DND-41 (cell line): Measurements from ENCODE around the gene CD109.

Experiments
- EZH2 ChIP-seq: IDR thresholded peaks from 3 replicates; pipeline ENCODE4 v1.6.1; 2012; ENCODE audit warnings: borderline replicate concordance, low read depth, mild to moderate bottlenecking, moderate library complexity, low read length, inconsistent platforms; ENCODE audit not compliant: severe bottlenecking
- TF ChIP-seq, protein P1 (sequence below): IDR thresholded peaks from 2 replicates; pipeline ENCODE4 v1.5.1; 2012; ENCODE audit warnings: borderline replicate concordance, low read length, moderate library complexity, mild to moderate bottlenecking; ENCODE audit not compliant: poor library complexity, severe bottlenecking; ENCODE audit errors: extremely low read depth

DNA sequence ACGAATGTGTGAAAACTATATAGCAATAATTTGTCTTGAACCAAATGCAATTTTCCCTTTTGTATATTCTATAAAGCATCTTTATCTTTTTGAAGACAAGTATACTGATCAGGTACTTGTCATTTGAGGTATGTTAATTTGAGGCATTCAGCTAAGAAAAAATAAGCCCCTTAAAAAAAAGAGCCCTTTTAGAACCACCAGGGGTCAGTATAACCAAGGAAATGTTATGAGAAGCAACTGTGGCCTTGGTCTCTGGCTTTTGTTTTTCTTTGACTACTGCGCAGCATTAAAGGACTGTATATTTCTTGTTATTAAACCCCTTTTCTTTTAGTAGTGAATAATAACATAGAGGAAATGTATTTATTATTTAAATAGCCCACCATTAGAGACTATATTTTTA, 43.1 kb downstream of the CD109 start:
- TF ChIP-seq, protein P1, sequence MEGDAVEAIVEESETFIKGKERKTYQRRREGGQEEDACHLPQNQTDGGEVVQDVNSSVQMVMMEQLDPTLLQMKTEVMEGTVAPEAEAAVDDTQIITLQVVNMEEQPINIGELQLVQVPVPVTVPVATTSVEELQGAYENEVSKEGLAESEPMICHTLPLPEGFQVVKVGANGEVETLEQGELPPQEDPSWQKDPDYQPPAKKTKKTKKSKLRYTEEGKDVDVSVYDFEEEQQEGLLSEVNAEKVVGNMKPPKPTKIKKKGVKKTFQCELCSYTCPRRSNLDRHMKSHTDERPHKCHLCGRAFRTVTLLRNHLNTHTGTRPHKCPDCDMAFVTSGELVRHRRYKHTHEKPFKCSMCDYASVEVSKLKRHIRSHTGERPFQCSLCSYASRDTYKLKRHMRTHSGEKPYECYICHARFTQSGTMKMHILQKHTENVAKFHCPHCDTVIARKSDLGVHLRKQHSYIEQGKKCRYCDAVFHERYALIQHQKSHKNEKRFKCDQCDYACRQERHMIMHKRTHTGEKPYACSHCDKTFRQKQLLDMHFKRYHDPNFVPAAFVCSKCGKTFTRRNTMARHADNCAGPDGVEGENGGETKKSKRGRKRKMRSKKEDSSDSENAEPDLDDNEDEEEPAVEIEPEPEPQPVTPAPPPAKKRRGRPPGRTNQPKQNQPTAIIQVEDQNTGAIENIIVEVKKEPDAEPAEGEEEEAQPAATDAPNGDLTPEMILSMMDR = peak; percentile 82
- TF ChIP-seq EZH2 = no peak
